ENCODE data around the gene CSRNP3.

- TF ChIP-seq EZH2 (IDR thresholded peaks at IDR 0.05) = no peak
- TF ChIP-seq POLR2AphosphoS5 (IDR thresholded peaks at IDR 0.05; ENCODE audit: borderline replicate concordance, low read depth, low read length) = no peak; the same call in 1 of the 2 replicates
Measured at GRCh38 chr2:165462443-165462842, 7.1 kb upstream of the CSRNP3 start.

Data from SK-N-MC (cell line).